Testis (tissue), 2 donors: Measurements from ENCODE around the gene CPTP.

Experiments used
- POLR2A ChIP-seq: fragments of 450-650 bp; IDR thresholded peaks from one replicate; pipeline ENCODE4 v1.6.1; 2017; ENCODE audit warnings: antibody characterized with exemption, mild to moderate bottlenecking, moderate library complexity
- TF ChIP-seq, protein P1 (sequence below), 3 experiments: fragments of 450-650 bp in 2 of 3; fragments of 200-600 bp in 1 of 3; sonication (generic) in 1 of 3; IDR thresholded peaks; one replicate each; pipeline ENCODE4 v1.5.1; 2016 to 2019; ENCODE audit warnings: antibody characterized with exemption in 3 of 3, mild to moderate bottlenecking in 2 of 3, moderate library complexity in 1 of 3

DNA sequence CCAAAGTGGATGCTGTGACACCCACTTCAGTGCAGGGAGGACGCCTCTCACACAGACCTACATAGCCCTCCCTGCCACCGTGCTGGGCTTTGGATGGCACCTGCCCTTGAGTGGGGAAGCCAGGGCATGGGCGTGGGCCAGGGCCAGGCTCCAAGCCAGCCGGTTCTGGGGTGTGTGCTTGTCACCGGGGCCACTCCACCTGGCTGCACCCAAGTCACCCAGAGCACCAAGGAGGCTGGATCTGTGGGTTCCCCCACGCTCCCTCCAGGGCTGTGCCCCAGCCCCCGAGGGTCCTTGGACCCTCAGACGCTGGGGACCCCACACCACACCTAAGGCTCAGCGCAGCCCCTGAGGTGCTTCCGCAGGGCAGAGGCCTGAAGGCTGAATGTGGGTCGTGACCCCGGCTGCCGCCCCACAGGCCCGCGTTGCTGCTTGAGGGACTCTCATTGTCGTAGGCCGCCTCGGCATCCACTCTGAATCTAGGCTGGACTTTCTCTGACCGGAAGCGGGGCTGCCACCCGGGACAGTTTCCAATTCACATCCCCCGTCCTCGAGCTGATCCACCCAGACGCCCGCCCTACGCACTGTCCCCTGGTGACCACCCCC lies 32.3 kb downstream of the CPTP start:
- TF ChIP-seq, protein P1, sequence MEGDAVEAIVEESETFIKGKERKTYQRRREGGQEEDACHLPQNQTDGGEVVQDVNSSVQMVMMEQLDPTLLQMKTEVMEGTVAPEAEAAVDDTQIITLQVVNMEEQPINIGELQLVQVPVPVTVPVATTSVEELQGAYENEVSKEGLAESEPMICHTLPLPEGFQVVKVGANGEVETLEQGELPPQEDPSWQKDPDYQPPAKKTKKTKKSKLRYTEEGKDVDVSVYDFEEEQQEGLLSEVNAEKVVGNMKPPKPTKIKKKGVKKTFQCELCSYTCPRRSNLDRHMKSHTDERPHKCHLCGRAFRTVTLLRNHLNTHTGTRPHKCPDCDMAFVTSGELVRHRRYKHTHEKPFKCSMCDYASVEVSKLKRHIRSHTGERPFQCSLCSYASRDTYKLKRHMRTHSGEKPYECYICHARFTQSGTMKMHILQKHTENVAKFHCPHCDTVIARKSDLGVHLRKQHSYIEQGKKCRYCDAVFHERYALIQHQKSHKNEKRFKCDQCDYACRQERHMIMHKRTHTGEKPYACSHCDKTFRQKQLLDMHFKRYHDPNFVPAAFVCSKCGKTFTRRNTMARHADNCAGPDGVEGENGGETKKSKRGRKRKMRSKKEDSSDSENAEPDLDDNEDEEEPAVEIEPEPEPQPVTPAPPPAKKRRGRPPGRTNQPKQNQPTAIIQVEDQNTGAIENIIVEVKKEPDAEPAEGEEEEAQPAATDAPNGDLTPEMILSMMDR (IDR thresholded peaks at IDR 0.05): no peak
- no peak for TF ChIP-seq POLR2A
